ENCODE results near the gene CTCFL. TPM values are rescaled to one million over a fixed set of nuclear protein-coding genes. Genes with fewer than 3 reads are reported as not detected.

The CTCFL gene
- total and polyA plus RNA-seq, 2 of the 13 experiments (the other 11 are each of a cell fraction or from before 2014, with no cell fraction given) = 0.04 TPM; not detected in 1

DNA sequence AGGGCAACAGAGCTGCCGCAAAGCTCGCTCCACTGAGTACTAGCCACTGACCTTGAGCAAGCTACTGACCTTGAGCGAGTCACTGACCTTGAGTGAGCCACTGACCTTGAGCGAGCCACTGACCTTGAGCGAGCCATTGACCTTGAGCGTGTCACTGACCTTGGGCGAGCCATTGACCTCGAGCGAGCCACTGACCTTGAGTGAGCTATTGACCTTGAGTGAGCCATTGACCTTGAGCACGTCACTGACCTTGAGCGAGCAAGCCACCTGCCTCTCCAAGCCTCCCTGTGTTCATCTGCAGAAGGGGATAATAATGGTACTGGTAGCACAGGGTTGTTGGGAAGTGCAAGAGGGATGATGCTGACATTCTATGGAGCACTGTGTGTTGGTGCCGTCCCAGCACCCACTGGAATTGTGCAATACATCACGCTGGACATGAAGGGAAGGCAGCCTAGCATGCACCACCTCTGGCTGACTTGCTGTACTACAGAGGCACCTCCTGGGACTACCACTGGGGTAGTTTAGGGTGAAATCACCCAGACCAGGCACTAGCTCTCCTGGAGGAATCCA, 60.2 kb downstream of the CTCFL start (continued):
- TF ChIP-seq BORCS8-MEF2B (CRISPR knock-in tag; IDR thresholded peaks at IDR 0.05) (peak; percentile 41; the same call in 1 of the 2 replicates), MXD4 (CRISPR knock-in tag; IDR thresholded peaks at IDR 0.05) (no peak), TIGD3 (CRISPR knock-in tag; IDR thresholded peaks at IDR 0.05; ENCODE audit: borderline replicate concordance) (no peak), WIZ (CRISPR knock-in tag; IDR thresholded peaks at IDR 0.05) (no peak), ARNT (IDR thresholded peaks at IDR 0.05) (no peak), NAIF1 (CRISPR knock-in tag; IDR thresholded peaks at IDR 0.05; ENCODE audit: borderline replicate concordance) (no peak), ZBTB8A (CRISPR knock-in tag; IDR thresholded peaks at IDR 0.05; ENCODE audit: borderline replicate concordance, low read depth) (no peak), KMT2B (CRISPR knock-in tag; IDR thresholded peaks at IDR 0.05) (no peak), ZNF503 (CRISPR knock-in tag; IDR thresholded peaks at IDR 0.05) (no peak), ZSCAN21 (CRISPR knock-in tag; IDR thresholded peaks at IDR 0.05; ENCODE audit: borderline replicate concordance) (no peak; the same call in 1 of the 2 replicates), CENPBD1 (CRISPR knock-in tag; IDR thresholded peaks at IDR 0.05; ENCODE audit: borderline replicate concordance, low read depth) (no peak), RNF2 (conservative IDR thresholded peaks at IDR 0.05; ENCODE audit: low read depth) (peak; percentile 52; the same call in 1 of the 2 replicates), ZNF180 (CRISPR knock-in tag; IDR thresholded peaks at IDR 0.05; ENCODE audit: borderline replicate concordance, low read depth) (no peak), ZNF337 (CRISPR knock-in tag; IDR thresholded peaks at IDR 0.05; ENCODE audit: borderline replicate concordance, low read depth) (no peak)
- TF ChIP-seq, protein P1, sequence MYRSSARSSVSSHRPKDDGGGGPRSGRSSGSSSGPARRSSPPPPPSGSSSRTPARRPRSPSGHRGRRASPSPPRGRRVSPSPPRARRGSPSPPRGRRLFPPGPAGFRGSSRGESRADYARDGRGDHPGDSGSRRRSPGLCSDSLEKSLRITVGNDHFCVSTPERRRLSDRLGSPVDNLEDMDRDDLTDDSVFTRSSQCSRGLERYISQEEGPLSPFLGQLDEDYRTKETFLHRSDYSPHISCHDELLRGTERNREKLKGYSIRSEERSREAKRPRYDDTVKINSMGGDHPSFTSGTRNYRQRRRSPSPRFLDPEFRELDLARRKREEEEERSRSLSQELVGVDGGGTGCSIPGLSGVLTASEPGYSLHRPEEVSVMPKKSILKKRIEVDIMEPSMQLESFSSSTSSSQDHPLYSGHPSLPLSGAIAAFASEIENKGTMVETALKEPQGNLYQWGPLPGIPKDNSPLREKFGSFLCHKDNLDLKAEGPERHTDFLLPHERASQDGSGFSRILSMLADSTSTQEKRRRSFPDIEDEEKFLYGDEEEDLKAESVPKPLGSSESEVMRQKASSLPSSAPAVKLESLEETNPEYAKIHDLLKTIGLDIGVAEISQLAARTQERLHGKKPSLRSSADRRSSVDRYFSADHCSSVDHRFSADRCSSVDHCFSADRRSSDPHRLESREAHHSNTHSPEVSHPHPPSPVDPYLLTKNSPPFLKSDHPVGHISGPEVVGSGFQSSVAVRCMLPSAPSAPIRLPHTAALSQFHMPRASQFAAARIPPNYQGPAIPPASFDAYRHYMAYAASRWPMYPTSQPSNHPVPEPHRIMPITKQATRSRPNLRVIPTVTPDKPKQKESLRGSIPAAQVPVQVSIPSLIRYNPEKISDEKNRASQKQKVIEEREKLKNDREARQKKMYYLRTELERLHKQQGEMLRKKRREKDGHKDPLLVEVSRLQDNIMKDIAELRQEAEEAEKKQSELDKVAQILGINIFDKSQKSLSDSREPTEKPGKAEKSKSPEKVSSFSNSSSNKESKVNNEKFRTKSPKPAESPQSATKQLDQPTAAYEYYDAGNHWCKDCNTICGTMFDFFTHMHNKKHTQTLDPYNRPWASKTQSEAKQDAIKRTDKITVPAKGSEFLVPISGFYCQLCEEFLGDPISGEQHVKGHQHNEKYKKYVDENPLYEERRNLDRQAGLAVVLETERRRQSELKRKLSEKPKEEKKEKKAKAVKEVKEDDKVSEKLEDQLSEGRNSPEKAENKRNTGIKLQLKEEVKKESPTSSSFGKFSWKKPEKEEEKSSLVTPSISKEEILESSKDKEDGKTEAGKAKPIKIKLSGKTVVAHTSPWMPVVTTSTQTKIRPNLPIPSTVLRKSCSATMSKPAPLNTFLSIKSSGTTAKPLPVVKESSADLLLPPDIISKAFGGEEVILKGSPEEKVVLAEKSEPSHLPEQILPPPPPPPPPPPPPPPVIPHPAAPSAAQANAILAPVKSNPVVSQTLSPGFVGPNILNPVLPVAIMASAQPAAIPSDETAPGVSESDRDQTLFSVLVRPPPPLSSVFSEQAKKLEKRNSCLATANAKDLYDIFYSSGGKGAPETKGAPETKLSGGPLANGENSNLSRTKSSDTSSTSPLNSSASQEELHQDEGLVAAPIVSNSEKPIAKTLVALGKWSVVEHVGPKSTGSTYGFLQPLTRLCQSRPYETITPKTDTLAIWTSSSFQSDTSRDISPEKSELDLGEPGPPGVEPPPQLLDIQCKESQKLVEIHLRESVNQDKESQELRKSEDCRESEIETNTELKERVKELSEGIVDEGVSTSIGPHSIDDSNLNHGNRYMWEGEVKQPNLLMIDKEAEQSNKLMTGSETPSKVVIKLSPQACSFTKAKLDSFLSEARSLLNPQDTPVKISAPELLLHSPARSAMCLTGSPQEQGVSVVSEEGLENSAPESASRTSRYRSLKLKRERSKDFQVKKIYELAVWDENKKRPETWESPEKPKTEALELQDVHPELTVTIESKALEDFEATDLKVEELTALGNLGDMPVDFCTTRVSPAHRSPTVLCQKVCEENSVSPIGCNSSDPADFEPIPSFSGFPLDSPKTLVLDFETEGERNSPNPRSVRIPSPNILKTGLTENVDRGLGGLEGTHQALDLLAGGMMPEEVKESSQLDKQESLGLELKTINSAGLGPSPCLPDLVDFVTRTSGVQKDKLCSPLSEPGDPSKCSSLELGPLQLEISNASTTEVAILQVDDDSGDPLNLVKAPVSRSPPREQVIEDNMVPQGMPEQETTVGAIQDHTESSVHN (CRISPR knock-in tag; IDR thresholded peaks at IDR 0.05) = 0 out of 2 replicates have a peak, but pooled peaks have one; percentile 20
- TF ChIP-seq, protein P2, sequence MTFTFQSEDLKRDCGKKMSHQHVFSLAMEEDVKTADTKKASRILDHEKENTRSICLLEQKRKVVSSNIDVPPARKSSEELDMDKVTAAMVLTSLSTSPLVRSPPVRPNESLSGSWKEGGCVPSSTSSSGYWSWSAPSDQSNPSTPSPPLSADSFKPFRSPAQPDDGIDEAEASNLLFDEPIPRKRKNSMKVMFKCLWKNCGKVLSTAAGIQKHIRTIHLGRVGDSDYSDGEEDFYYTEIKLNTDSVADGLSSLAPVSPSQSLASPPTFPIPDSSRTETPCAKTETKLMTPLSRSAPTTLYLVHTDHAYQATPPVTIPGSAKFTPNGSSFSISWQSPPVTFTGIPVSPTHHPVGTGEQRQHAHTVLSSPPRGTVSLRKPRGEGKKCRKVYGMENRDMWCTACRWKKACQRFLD (CRISPR knock-in tag; IDR thresholded peaks at IDR 0.05; ENCODE audit: borderline replicate concordance) = no peak; the same call in 1 of the 2 replicates
